ENCODE results near the gene PSEN1. TPM values are rescaled to one million over a fixed set of nuclear protein-coding genes. Genes with fewer than 3 reads are reported as not detected.

The PSEN1 gene
- total and polyA plus RNA-seq, 10 of the 15 experiments (the other 5 are each of a cell fraction or from before 2014, with no cell fraction given), result 8.9 to 32.3 (median 21.8) TPM

DNA sequence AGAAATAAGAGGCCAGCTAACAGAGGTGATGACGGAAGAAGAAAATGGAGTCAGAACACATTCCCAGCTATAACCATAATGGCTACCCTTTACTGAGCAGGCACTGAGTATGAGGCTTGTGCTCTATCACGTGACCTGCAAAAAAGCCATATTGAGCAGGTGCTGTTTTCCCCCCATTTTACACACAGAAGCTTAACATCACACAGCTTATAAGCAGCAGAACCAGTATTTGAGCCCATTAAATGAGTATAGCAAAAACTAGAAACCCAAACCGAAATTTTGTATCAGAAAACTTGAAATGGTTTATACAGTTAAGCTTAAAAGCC, 129.4 kb downstream of the PSEN1 start:
- no peak for FAIRE-seq

More for the DNA sequence above, 129.4 kb downstream of the PSEN1 start:
- Histone ChIP-seq H3K9me3 (replicated peaks; ENCODE audit: control insufficient read depth, insufficient read depth, low read length) (no peaks in the 10 kb centered on the region), H3K4me3 (no peak overlapping the region), H3K4me2 (ENCODE audit: control insufficient read depth, insufficient read depth) (no peak overlapping the region), H3K4me1 (ENCODE audit: control insufficient read depth, insufficient read depth, low read length) (peaks cover 14% of the 10 kb centered on the region), H3K27ac (ENCODE audit: control insufficient read depth, insufficient read depth) (no peak overlapping the region), H3K9ac (ENCODE audit: control insufficient read depth, insufficient read depth, low read length) (no peak overlapping the region), H3K79me2 (ENCODE audit: control insufficient read depth, insufficient read depth, low read length) (no peaks in the 10 kb centered on the region), H4K20me1 (ENCODE audit: control insufficient read depth, insufficient read depth) (no peaks in the 10 kb centered on the region), H2AFZ (ENCODE audit: control insufficient read depth, low read depth, low read length) (no peak overlapping the region), H3K36me3 (ENCODE audit: control insufficient read depth in 2 of 2, insufficient read depth in 2 of 2, low read length in 1 of 2) (no peaks in the 10 kb centered on the region), H3K27me3 (replicated peaks in 1 of 2; ENCODE audit: control insufficient read depth in 2 of 2, insufficient read depth in 2 of 2, low read length in 1 of 2) (no peaks in the 10 kb centered on the region; a peak in 1 of 4 replicates)
- intact Hi-C loops (cut with micrococcal nuclease; ENCODE audit: unreplicated experiment), result no loop called here
- ChIA-PET SMC1A (ENCODE audit: uncharacterized antibody, unreplicated experiment) (interaction anchor here (1.5 to 2.7 kb wide), 4 partner anchors 8 to 206 kb away, joined by 3 to 13 read pairs (median 4); no protein-coding TSS in a partner anchor), POLR2A (interaction anchor here (0.5 to 0.9 kb wide), 3 partner anchors 15 to 34 kb away, joined by 3 to 5 read pairs (median 3); no protein-coding TSS in a partner anchor), CTCF (interaction anchor here (0.9 to 2.5 kb wide), 3 partner anchors 10 to 93 kb away, joined by 3 to 9 read pairs (median 7); no protein-coding TSS in a partner anchor), RAD21 (ENCODE audit: unreplicated experiment) (interaction anchor here (0.8 to 1.4 kb wide), 3 partner anchors 10 to 43 kb away, joined by 3 read pairs; no protein-coding TSS in a partner anchor)
- TF ChIP-seq, protein P1, sequence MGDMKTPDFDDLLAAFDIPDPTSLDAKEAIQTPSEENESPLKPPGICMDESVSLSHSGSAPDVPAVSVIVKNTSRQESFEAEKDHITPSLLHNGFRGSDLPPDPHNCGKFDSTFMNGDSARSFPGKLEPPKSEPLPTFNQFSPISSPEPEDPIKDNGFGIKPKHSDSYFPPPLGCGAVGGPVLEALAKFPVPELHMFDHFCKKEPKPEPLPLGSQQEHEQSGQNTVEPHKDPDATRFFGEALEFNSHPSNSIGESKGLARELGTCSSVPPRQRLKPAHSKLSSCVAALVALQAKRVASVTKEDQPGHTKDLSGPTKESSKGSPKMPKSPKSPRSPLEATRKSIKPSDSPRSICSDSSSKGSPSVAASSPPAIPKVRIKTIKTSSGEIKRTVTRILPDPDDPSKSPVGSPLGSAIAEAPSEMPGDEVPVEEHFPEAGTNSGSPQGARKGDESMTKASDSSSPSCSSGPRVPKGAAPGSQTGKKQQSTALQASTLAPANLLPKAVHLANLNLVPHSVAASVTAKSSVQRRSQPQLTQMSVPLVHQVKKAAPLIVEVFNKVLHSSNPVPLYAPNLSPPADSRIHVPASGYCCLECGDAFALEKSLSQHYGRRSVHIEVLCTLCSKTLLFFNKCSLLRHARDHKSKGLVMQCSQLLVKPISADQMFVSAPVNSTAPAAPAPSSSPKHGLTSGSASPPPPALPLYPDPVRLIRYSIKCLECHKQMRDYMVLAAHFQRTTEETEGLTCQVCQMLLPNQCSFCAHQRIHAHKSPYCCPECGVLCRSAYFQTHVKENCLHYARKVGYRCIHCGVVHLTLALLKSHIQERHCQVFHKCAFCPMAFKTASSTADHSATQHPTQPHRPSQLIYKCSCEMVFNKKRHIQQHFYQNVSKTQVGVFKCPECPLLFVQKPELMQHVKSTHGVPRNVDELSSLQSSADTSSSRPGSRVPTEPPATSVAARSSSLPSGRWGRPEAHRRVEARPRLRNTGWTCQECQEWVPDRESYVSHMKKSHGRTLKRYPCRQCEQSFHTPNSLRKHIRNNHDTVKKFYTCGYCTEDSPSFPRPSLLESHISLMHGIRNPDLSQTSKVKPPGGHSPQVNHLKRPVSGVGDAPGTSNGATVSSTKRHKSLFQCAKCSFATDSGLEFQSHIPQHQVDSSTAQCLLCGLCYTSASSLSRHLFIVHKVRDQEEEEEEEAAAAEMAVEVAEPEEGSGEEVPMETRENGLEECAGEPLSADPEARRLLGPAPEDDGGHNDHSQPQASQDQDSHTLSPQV (IDR thresholded peaks at IDR 0.05), result no peak
- no peak for TF ChIP-seq GABPA (IDR thresholded peaks at IDR 0.05; ENCODE audit: low read depth)
- no peak for TF ChIP-seq ZNF207 (IDR thresholded peaks at IDR 0.05; ENCODE audit: borderline replicate concordance)
- TF ChIP-seq ZBTB11 (CRISPR knock-in tag; IDR thresholded peaks at IDR 0.05), result no peak
- no peak for TF ChIP-seq MTA3 (IDR thresholded peaks at IDR 0.05; ENCODE audit: borderline replicate concordance, low read length)
- TF ChIP-seq RUNX3 (IDR thresholded peaks at IDR 0.05; ENCODE audit: low read length), result no peak
- no peak for TF ChIP-seq TAF1 (IDR thresholded peaks at IDR 0.05; ENCODE audit: borderline replicate concordance, low read depth, low read length)
- TF ChIP-seq MTA2 (IDR thresholded peaks at IDR 0.05; ENCODE audit: low read depth), result no peak
- TF ChIP-seq HDAC6 (IDR thresholded peaks at IDR 0.05; ENCODE audit: unreplicated experiment), result no peak
- 95% methylated on average over 3 of the region's 3 CpGs for WGBS (ENCODE audit: insufficient coverage, insufficient replicate concordance, low lambda C conversion rate, missing lambda C conversion rate)
- ATAC-seq (no peak), DNase-seq (ENCODE audit: low read depth, low spot score) (no peak)
- BruUV-seq (replicated peaks), result no TSS peak
- in situ Hi-C loops (cut with MboI), result no loop called here

Data from GM12878 (cell line).